Measurements from ENCODE around the gene LIPC. TPM values are rescaled to one million over a fixed set of nuclear protein-coding genes. Genes with fewer than 3 reads are reported as not detected.

Gene LIPC
- total RNA-seq, 1 donor from 2014 or later: not detected

DNA sequence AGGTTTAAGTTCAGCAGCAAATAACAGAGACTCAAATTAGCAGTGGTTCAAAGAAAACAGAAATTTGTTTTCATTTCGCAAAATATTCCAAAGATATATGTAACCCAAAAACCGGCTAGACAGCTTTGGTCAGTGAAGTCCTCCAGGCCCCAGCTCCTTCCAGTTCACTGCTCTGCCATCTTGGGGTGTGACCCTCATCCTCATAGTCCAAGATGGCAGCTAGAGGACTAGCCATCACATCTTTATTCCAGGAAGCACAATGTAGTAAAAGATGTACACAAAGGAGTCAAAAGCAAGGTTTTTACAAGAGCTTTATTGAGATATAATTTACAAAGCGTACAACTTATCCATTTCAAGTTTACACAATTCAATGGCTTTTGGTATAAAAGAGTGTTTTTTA lies 107.1 kb downstream of the LIPC start:
- no peak overlapping the region for H3K4me3 Mint-ChIP-seq
- H3K27ac Mint-ChIP-seq: no peak overlapping the region
- H3K27me3 Mint-ChIP-seq (ENCODE audit: low read depth): peaks cover 2% of the 10 kb centered on the region
- H3K4me1 Mint-ChIP-seq: no peaks in the 10 kb centered on the region
- TF ChIP-seq, protein P1, sequence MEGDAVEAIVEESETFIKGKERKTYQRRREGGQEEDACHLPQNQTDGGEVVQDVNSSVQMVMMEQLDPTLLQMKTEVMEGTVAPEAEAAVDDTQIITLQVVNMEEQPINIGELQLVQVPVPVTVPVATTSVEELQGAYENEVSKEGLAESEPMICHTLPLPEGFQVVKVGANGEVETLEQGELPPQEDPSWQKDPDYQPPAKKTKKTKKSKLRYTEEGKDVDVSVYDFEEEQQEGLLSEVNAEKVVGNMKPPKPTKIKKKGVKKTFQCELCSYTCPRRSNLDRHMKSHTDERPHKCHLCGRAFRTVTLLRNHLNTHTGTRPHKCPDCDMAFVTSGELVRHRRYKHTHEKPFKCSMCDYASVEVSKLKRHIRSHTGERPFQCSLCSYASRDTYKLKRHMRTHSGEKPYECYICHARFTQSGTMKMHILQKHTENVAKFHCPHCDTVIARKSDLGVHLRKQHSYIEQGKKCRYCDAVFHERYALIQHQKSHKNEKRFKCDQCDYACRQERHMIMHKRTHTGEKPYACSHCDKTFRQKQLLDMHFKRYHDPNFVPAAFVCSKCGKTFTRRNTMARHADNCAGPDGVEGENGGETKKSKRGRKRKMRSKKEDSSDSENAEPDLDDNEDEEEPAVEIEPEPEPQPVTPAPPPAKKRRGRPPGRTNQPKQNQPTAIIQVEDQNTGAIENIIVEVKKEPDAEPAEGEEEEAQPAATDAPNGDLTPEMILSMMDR (IDR thresholded peaks at IDR 0.05; ENCODE audit: unreplicated experiment): no peak
- H3K36me3 Mint-ChIP-seq: no peaks in the 10 kb centered on the region
- H3K9me3 Mint-ChIP-seq: no peaks in the 10 kb centered on the region
- DNase-seq (ENCODE audit: low spot score in 2 of 2, unreplicated experiment in 2 of 2): no peak

DNA sequence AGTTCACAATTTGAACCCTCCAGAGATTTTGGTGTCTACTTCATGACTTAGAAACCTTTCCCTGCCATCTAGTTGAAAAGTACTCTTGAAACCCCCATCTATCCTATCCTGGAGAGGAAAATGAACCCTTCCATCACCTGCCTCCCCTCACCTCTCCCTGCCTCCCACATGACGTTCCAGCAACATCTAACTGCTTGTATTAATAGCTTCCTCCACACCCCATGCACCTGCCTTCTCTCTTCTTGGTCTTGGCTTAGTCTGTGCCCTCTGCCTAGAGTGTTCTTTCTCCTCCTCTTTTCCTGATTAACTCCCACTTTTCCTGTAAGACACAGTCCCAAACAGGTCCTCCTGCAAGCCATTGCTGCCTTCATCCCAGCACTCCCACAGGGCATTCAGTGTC lies 107.8 kb downstream of the LIPC start:
- H3K9me3 Mint-ChIP-seq: no peaks in the 10 kb centered on the region
- no peak overlapping the region for H3K27ac Mint-ChIP-seq
- H3K4me1 Mint-ChIP-seq: no peaks in the 10 kb centered on the region
- H3K36me3 Mint-ChIP-seq: no peaks in the 10 kb centered on the region
- H3K4me3 Mint-ChIP-seq: no peak overlapping the region
- peaks cover 2% of the 10 kb centered on the region for H3K27me3 Mint-ChIP-seq (ENCODE audit: low read depth)
- TF ChIP-seq, protein P1 (IDR thresholded peaks at IDR 0.05; ENCODE audit: unreplicated experiment): no peak
- no peak for DNase-seq (ENCODE audit: low spot score in 2 of 2, unreplicated experiment in 2 of 2)

DNA sequence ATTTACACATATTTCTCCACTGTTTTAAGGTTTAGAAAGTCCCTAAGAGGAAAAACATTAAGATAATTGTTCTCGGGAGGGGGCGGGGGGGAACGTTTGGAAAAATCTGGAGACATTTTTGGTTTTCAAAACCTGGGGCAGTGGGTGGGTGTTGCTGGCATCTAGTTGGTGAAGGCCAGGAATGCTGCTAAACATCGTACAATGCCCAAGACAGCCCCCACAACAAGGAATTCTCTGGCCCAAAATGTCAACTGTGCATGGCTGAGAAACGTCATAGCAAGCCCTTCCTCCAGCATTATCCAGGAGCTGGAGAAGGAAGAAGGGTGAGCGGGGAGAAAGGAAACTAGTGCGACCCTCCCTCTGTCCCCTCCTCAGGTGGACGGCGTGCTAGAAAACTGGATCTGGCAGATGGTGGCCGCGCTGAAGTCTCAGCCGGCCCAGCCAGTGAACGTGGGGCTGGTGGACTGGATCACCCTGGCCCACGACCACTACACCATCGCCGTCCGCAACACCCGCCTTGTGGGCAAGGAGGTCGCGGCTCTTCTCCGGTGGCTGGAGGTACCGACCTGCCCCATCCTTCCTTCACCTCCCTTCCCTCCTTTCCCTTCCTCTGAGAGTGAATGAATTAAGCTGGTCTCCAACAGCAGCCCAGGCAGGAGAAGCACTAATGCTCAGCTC lies 109.8 kb downstream of the LIPC start:
- Mint-ChIP-seq H3K27ac (no peak overlapping the region), H3K27me3 (ENCODE audit: low read depth) (peaks cover 2% of the 10 kb centered on the region), H3K36me3 (no peaks in the 10 kb centered on the region), H3K4me1 (peaks cover 3% of the 10 kb centered on the region), H3K9me3 (no peaks in the 10 kb centered on the region), H3K4me3 (no peak overlapping the region)
- TF ChIP-seq, protein P1 (IDR thresholded peaks at IDR 0.05; ENCODE audit: unreplicated experiment): no peak
- DNase-seq (ENCODE audit: low spot score in 2 of 2, unreplicated experiment in 2 of 2): no peak

DNA sequence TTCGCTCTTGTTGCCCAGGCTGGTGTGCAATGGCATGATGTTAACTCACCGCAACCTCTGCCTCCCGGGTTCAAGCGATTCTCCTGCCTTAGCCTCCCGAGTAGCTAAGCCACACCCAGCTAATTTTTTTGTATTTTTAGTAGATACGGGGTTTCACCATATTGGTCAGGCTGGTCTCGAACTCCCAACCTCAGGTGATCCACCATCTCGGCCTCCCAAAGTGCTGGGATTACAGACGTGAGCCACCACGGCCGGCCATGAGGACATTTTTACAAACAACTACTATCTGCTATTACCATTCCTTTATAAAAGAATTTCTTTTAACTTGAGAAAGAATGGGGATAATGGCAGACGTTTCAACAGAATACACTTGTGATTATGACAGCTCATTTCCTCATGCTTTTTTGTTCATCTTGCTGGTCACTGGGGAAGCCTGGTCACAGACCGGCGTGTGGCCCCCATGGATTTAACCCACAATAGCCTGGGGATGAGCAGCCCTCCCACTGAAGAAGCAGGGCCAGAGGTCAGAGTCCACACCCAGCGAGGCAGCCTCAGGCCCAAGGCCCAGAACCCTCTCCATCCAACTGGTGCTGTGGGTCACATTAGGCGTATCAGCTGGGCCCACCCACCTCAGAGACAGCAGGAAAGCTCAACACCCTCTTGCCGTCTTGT lies 112.0 kb downstream of the LIPC start:
- Mint-ChIP-seq H3K9me3 (no peaks in the 10 kb centered on the region), H3K4me1 (peaks cover 11% of the 10 kb centered on the region), H3K36me3 (no peaks in the 10 kb centered on the region), H3K27ac (no peak overlapping the region), H3K4me3 (no peak overlapping the region), H3K27me3 (ENCODE audit: low read depth) (peaks cover 2% of the 10 kb centered on the region)
- TF ChIP-seq, protein P1 (IDR thresholded peaks at IDR 0.05; ENCODE audit: unreplicated experiment): no peak
- DNase-seq (ENCODE audit: low spot score in 2 of 2, unreplicated experiment in 2 of 2): peak in 1 of 2 experiments; percentile 14

DNA sequence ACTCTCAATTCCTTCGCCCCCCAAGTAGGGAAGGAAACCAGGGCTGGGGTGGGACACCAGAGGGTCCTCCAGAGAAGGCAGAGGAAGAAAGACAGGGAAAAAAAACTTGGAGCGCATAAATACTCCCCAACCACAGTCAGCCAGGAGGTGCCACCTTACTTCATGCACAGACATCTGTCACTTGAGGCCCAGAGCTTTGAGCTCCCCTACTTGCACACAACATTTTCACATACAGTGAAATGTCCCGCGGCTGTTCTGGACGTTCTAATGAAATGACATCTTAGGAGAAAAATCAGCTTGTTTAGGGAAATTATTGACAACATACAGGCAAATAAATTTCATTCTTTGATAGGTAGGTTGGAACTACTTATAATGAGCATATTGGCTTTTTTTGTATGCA lies 113.0 kb downstream of the LIPC start:
- peaks cover 19% of the 10 kb centered on the region for H3K4me1 Mint-ChIP-seq
- peaks cover 2% of the 10 kb centered on the region for H3K27me3 Mint-ChIP-seq (ENCODE audit: low read depth)
- no peaks in the 10 kb centered on the region for H3K36me3 Mint-ChIP-seq
- TF ChIP-seq, protein P1 (IDR thresholded peaks at IDR 0.05; ENCODE audit: unreplicated experiment): no peak
- no peak overlapping the region for H3K27ac Mint-ChIP-seq
- no peaks in the 10 kb centered on the region for H3K9me3 Mint-ChIP-seq
- no peak for DNase-seq (ENCODE audit: low spot score in 2 of 2, unreplicated experiment in 2 of 2)
- H3K4me3 Mint-ChIP-seq: no peak overlapping the region

All from mesothelial cell of epicardium (in vitro differentiated cells).